ENCODE data around the gene CUEDC2. TPM values are rescaled to one million over a fixed set of nuclear protein-coding genes. Genes with fewer than 3 reads are reported as not detected.
"Not testable (repeated sequence)": the region's sequence is repeated elsewhere in the genome, so short reads cannot be mapped to it uniquely, and the experiment has no call there.

CUEDC2 gene
- total and polyA plus RNA-seq, 10 of the 15 experiments (the other 5 are each of a cell fraction or from before 2014, with no cell fraction given) = 20.4 to 121 (median 75.0) TPM

GRCh38 chr10:102455893-102456471 lies 23.6 kb upstream of the CUEDC2 start:
- TF ChIP-seq RAD21 (IDR thresholded peaks at IDR 0.05; ENCODE audit: insufficient read depth, low read depth, low read length) (no peak), POU2F2 (IDR thresholded peaks at IDR 0.05; ENCODE audit: borderline replicate concordance, low read depth, low read length) (no peak), CTCF (IDR thresholded peaks at IDR 0.05 in 2 of 3, conservative IDR thresholded peaks at IDR 0.05 in 1 of 3; ENCODE audit: control insufficient read depth in 2 of 3, extremely low read depth in 1 of 3, insufficient read depth in 1 of 3, low read depth in 3 of 3, low read length in 3 of 3) (no peak), EED (IDR thresholded peaks at IDR 0.05; ENCODE audit: low read depth) (no peak), SKIL (IDR thresholded peaks at IDR 0.05; ENCODE audit: low read depth, poor library complexity, severe bottlenecking) (no peak), E4F1 (IDR thresholded peaks at IDR 0.05; ENCODE audit: borderline replicate concordance, partially characterized antibody) (no peak)
- H3K36me3 ChIP-seq (ENCODE audit: control insufficient read depth in 2 of 2, insufficient read depth in 2 of 2, low read length in 1 of 2) = no peaks in the 10 kb centered on the region; a peak in 1 of 4 replicates
- ChIA-PET POLR2A (no interaction called here), SMC1A (ENCODE audit: uncharacterized antibody, unreplicated experiment) (interaction anchor here (1.1 kb wide), 1 partner anchor 57 kb away, joined by 3 read pairs; no protein-coding TSS in a partner anchor), RAD21 (ENCODE audit: unreplicated experiment) (interaction anchor here (1.2 kb wide), 1 partner anchor 128 kb away, joined by 3 read pairs; no protein-coding TSS in a partner anchor), CTCF (no interaction called here)
- H3K9ac ChIP-seq (ENCODE audit: control insufficient read depth, insufficient read depth, low read length) = no peak overlapping the region
- DNase-seq (ENCODE audit: low read depth, low spot score) (no peak), ATAC-seq (no peak), FAIRE-seq (no peak)
- in situ Hi-C loops (cut with MboI) = no loop called here
- H3K27me3 ChIP-seq (replicated peaks in 1 of 2; ENCODE audit: control insufficient read depth in 2 of 2, insufficient read depth in 2 of 2, low read length in 1 of 2) = no peaks in the 10 kb centered on the region
- H3K4me1 ChIP-seq (ENCODE audit: control insufficient read depth, insufficient read depth, low read length) = peaks cover 16% of the 10 kb centered on the region
- H3K27ac ChIP-seq (ENCODE audit: control insufficient read depth, insufficient read depth) = no peak overlapping the region
- peaks cover 11% of the 10 kb centered on the region for H3K79me2 ChIP-seq (ENCODE audit: control insufficient read depth, insufficient read depth, low read length)
- no peak overlapping the region for H2AFZ ChIP-seq (ENCODE audit: control insufficient read depth, low read depth, low read length)
- intact Hi-C loops (cut with micrococcal nuclease; ENCODE audit: unreplicated experiment) = no loop called here
- no peaks in the 10 kb centered on the region for H3K9me3 ChIP-seq (replicated peaks; ENCODE audit: control insufficient read depth, insufficient read depth, low read length)
- 98% methylated on average over 7 of the region's 7 CpGs for WGBS (ENCODE audit: insufficient coverage, insufficient replicate concordance, low lambda C conversion rate, missing lambda C conversion rate)
- BruUV-seq (replicated peaks) = no TSS peak
- H3K4me3 ChIP-seq = no peak overlapping the region
- no peak overlapping the region for H3K4me2 ChIP-seq (ENCODE audit: control insufficient read depth, insufficient read depth)
- H4K20me1 ChIP-seq (ENCODE audit: control insufficient read depth, insufficient read depth) = no peaks in the 10 kb centered on the region

- Histone ChIP-seq H3K4me1 (ENCODE audit: control insufficient read depth, insufficient read depth, low read length) (peaks cover 14% of the 10 kb centered on the region), H3K79me2 (ENCODE audit: control insufficient read depth, insufficient read depth, low read length) (peaks cover 21% of the 10 kb centered on the region)
- H3K36me3 ChIP-seq (ENCODE audit: control insufficient read depth in 2 of 2, insufficient read depth in 2 of 2, low read length in 1 of 2); ATAC-seq; SMC1A ChIA-PET (ENCODE audit: uncharacterized antibody, unreplicated experiment); FAIRE-seq; BruUV-seq (replicated peaks); H3K27ac ChIP-seq (ENCODE audit: control insufficient read depth, insufficient read depth); RAD21 ChIA-PET (ENCODE audit: unreplicated experiment); H3K9me3 ChIP-seq (replicated peaks; ENCODE audit: control insufficient read depth, insufficient read depth, low read length); POLR2A ChIA-PET; H3K9ac ChIP-seq (ENCODE audit: control insufficient read depth, insufficient read depth, low read length); DNase-seq (ENCODE audit: low read depth, low spot score); H4K20me1 ChIP-seq (ENCODE audit: control insufficient read depth, insufficient read depth); H3K4me2 ChIP-seq (ENCODE audit: control insufficient read depth, insufficient read depth); in situ Hi-C loops (cut with MboI); CTCF ChIA-PET; H2AFZ ChIP-seq (ENCODE audit: control insufficient read depth, low read depth, low read length); intact Hi-C loops (cut with micrococcal nuclease; ENCODE audit: unreplicated experiment); H3K4me3 ChIP-seq; H3K27me3 ChIP-seq (replicated peaks in 1 of 2; ENCODE audit: control insufficient read depth in 2 of 2, insufficient read depth in 2 of 2, low read length in 1 of 2): not testable (repeated sequence)
- WGBS (ENCODE audit: insufficient coverage, insufficient replicate concordance, low lambda C conversion rate, missing lambda C conversion rate) = 85% methylated on average over 13 of the region's 13 CpGs
Measured at GRCh38 chr10:102454662-102455487, 22.5 kb upstream of the CUEDC2 start.
